Measurements from ENCODE around the gene RILPL2. TPM values are rescaled to one million over a fixed set of nuclear protein-coding genes. Genes with fewer than 3 reads are reported as not detected.

Gene RILPL2
- total and polyA plus RNA-seq, 9 of the 15 experiments (the other 6 are each of a cell fraction or from before 2014, with no cell fraction given) = 0.61 to 5.8 (median 4.3) TPM

- TF ChIP-seq, protein P1, sequence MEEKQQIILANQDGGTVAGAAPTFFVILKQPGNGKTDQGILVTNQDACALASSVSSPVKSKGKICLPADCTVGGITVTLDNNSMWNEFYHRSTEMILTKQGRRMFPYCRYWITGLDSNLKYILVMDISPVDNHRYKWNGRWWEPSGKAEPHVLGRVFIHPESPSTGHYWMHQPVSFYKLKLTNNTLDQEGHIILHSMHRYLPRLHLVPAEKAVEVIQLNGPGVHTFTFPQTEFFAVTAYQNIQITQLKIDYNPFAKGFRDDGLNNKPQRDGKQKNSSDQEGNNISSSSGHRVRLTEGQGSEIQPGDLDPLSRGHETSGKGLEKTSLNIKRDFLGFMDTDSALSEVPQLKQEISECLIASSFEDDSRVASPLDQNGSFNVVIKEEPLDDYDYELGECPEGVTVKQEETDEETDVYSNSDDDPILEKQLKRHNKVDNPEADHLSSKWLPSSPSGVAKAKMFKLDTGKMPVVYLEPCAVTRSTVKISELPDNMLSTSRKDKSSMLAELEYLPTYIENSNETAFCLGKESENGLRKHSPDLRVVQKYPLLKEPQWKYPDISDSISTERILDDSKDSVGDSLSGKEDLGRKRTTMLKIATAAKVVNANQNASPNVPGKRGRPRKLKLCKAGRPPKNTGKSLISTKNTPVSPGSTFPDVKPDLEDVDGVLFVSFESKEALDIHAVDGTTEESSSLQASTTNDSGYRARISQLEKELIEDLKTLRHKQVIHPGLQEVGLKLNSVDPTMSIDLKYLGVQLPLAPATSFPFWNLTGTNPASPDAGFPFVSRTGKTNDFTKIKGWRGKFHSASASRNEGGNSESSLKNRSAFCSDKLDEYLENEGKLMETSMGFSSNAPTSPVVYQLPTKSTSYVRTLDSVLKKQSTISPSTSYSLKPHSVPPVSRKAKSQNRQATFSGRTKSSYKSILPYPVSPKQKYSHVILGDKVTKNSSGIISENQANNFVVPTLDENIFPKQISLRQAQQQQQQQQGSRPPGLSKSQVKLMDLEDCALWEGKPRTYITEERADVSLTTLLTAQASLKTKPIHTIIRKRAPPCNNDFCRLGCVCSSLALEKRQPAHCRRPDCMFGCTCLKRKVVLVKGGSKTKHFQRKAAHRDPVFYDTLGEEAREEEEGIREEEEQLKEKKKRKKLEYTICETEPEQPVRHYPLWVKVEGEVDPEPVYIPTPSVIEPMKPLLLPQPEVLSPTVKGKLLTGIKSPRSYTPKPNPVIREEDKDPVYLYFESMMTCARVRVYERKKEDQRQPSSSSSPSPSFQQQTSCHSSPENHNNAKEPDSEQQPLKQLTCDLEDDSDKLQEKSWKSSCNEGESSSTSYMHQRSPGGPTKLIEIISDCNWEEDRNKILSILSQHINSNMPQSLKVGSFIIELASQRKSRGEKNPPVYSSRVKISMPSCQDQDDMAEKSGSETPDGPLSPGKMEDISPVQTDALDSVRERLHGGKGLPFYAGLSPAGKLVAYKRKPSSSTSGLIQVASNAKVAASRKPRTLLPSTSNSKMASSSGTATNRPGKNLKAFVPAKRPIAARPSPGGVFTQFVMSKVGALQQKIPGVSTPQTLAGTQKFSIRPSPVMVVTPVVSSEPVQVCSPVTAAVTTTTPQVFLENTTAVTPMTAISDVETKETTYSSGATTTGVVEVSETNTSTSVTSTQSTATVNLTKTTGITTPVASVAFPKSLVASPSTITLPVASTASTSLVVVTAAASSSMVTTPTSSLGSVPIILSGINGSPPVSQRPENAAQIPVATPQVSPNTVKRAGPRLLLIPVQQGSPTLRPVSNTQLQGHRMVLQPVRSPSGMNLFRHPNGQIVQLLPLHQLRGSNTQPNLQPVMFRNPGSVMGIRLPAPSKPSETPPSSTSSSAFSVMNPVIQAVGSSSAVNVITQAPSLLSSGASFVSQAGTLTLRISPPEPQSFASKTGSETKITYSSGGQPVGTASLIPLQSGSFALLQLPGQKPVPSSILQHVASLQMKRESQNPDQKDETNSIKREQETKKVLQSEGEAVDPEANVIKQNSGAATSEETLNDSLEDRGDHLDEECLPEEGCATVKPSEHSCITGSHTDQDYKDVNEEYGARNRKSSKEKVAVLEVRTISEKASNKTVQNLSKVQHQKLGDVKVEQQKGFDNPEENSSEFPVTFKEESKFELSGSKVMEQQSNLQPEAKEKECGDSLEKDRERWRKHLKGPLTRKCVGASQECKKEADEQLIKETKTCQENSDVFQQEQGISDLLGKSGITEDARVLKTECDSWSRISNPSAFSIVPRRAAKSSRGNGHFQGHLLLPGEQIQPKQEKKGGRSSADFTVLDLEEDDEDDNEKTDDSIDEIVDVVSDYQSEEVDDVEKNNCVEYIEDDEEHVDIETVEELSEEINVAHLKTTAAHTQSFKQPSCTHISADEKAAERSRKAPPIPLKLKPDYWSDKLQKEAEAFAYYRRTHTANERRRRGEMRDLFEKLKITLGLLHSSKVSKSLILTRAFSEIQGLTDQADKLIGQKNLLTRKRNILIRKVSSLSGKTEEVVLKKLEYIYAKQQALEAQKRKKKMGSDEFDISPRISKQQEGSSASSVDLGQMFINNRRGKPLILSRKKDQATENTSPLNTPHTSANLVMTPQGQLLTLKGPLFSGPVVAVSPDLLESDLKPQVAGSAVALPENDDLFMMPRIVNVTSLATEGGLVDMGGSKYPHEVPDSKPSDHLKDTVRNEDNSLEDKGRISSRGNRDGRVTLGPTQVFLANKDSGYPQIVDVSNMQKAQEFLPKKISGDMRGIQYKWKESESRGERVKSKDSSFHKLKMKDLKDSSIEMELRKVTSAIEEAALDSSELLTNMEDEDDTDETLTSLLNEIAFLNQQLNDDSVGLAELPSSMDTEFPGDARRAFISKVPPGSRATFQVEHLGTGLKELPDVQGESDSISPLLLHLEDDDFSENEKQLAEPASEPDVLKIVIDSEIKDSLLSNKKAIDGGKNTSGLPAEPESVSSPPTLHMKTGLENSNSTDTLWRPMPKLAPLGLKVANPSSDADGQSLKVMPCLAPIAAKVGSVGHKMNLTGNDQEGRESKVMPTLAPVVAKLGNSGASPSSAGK (IDR thresholded peaks at IDR 0.05) = peak; percentile 74
- TF ChIP-seq, protein P2, sequence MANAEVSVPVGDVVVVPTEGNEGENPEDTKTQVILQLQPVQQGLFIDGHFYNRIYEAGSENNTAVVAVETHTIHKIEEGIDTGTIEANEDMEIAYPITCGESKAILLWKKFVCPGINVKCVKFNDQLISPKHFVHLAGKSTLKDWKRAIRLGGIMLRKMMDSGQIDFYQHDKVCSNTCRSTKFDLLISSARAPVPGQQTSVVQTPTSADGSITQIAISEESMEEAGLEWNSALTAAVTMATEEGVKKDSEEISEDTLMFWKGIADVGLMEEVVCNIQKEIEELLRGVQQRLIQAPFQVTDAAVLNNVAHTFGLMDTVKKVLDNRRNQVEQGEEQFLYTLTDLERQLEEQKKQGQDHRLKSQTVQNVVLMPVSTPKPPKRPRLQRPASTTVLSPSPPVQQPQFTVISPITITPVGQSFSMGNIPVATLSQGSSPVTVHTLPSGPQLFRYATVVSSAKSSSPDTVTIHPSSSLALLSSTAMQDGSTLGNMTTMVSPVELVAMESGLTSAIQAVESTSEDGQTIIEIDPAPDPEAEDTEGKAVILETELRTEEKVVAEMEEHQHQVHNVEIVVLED (CRISPR knock-in tag; IDR thresholded peaks at IDR 0.05) = peak; percentile 45; the same call in 1 of the 2 replicates
- TF ChIP-seq POLR2A (conservative IDR thresholded peaks at IDR 0.05) (peak; percentile 64), BHLHE40 (IDR thresholded peaks at IDR 0.05; ENCODE audit: low read length) (peak; percentile 89), RNF219 (CRISPR knock-in tag; IDR thresholded peaks at IDR 0.05) (no peak), ZBED1 (IDR thresholded peaks at IDR 0.05) (0 out of 2 replicates have a peak, but pooled peaks have one; percentile 31), TRIM24 (IDR thresholded peaks at IDR 0.05) (no peak), PHF8 (IDR thresholded peaks at IDR 0.05; ENCODE audit: borderline replicate concordance, low read length) (peak; percentile 74; the same call in 1 of the 2 replicates), MAFK (IDR thresholded peaks at IDR 0.05; ENCODE audit: low read length) (no peak), CHD1 (IDR thresholded peaks at IDR 0.05; ENCODE audit: low read length) (peak; percentile 66), BRF1 (IDR thresholded peaks at IDR 0.05; ENCODE audit: borderline replicate concordance, extremely low read depth, insufficient read length) (no peak)
Observed at GRCh38 chr12:123436017-123436964, at the start of gene RILPL2 (continued).

Measured in K562 (cell line).